H1 (cell line): ENCODE data around the gene C20orf144.

Source experiments
- BCL11A ChIP-seq, 2 experiments: IDR thresholded peaks; one replicate each; pipeline ENCODE4 v1.6.1; 2011; ENCODE audit warnings: low read depth in 2 of 2, low read length in 2 of 2, mild to moderate bottlenecking in 2 of 2
- BRCA1 ChIP-seq: IDR thresholded peaks from 2 replicates; pipeline ENCODE4 v1.6.1; 2012; ENCODE audit warnings: low read depth, low read length, improper control_type of control experiment
- CEBPB ChIP-seq: IDR thresholded peaks from 2 replicates; pipeline ENCODE4 v1.6.1; 2012; ENCODE audit warnings: low read depth, low read length
- CTCF ChIP-seq, 3 experiments: IDR thresholded peaks; 1 replicate in 2 of 3; 2 replicates in 1 of 3; pipeline versions ENCODE4 v1.5.1 to v1.6.1; 2011; ENCODE audit warnings: low read length in 3 of 3, mild to moderate bottlenecking in 3 of 3, inconsistent platforms in 2 of 3, low read depth in 1 of 3, moderate library complexity in 1 of 3; ENCODE audit not compliant: insufficient read depth in 1 of 3; ENCODE audit errors: control extremely low read depth in 1 of 3
- JUN ChIP-seq: IDR thresholded peaks from 2 replicates; pipeline ENCODE4 v1.6.1; 2011; ENCODE audit warnings: low read depth, mild to moderate bottlenecking, improper control_type of control experiment, low read length
- RFX5 ChIP-seq: IDR thresholded peaks from 2 replicates; pipeline ENCODE4 v1.6.1; 2011; ENCODE audit warnings: low read depth, low read length, improper control_type of control experiment, borderline replicate concordance
- YY1 ChIP-seq: IDR thresholded peaks from 2 replicates; pipeline ENCODE4 v1.6.1; 2011; ENCODE audit warnings: low read depth, mild to moderate bottlenecking, low read length
- ZNF274 ChIP-seq: IDR thresholded peaks from 2 replicates; pipeline ENCODE4 v1.7.0; 2012; ENCODE audit warnings: low read length, borderline replicate concordance; ENCODE audit errors: extremely low read depth

- TF ChIP-seq CEBPB (no peak), CTCF (IDR thresholded peaks at IDR 0.05; ENCODE audit: control extremely low read depth in 1 of 3, insufficient read depth in 1 of 3, low read depth in 1 of 3, low read length in 3 of 3) (no peak), RFX5 (no peak), ZNF274 (no peak), BCL11A (IDR thresholded peaks at IDR 0.05; ENCODE audit: low read depth in 2 of 2, low read length in 2 of 2) (no peak), BRCA1 (no peak), JUN (no peak), YY1 (no peak)
Measured at GRCh38 chr20:33681728-33682353, 19.7 kb downstream of the C20orf144 start.
